Lower leg skin (tissue), 4 donors: ENCODE measurements around the gene AGO4. TPM values are rescaled to one million over a fixed set of nuclear protein-coding genes. Genes with fewer than 3 reads are reported as not detected.
A peak's percentile ranks its signal among the peaks of the same experiment; 100 is the strongest.

ENCODE experiments used
- DNase-seq, 2 donors: peaks; one replicate each; pipeline ENCODE4 v3.0.0-alpha.2; 2019; ENCODE audit warnings: low spot score in 2 of 2
- H3K4me3 ChIP-seq: fragments of 200-600 bp; sonication (generic); 2 replicates; pipeline ENCODE4 v1.5.1; 2017; ENCODE audit warnings: mild to moderate bottlenecking, low read depth; ENCODE audit not compliant: poor library complexity, severe bottlenecking
- POLR2A ChIP-seq, 2 donors: fragments of 450-650 bp; IDR thresholded peaks; one replicate each; pipeline ENCODE4 v1.6.1; 2016 to 2017; ENCODE audit warnings: antibody characterized with exemption in 2 of 2, mild to moderate bottlenecking in 1 of 2, moderate library complexity in 1 of 2
- WGBS, 2 donors: methylation state at CpG; one replicate each; pipeline ENCODE4 v1.1.5; 2018; 5-methylcytosine and 5-hydroxymethylcytosine counted together
- intact Hi-C: fragments of 100-400 bp; cut with DNase I; formaldehyde crosslinking; loops from one replicate; pipeline ENCODE4 v1.15.0; 2023; ENCODE audit warnings: low total_unique reads
- total RNA-seq, 4 donors: library from RNA; depleted of rRNA; stranded (reverse); fragments of >200 nt; gene quantifications; one replicate each; pipeline ENCODE4 v1.1.0, GENCODE V29; 2016
- TF ChIP-seq, protein P1 (sequence below), 3 donors: fragments of 450-650 bp; IDR thresholded peaks; one replicate each; pipeline ENCODE4 v1.5.1; 2016; ENCODE audit warnings: antibody characterized with exemption in 3 of 3, mild to moderate bottlenecking in 3 of 3, moderate library complexity in 2 of 3

Gene AGO4
- total RNA-seq, 4 donors from 2014 or later, result 28.1 to 40.3 (median 34.6) TPM

DNA sequence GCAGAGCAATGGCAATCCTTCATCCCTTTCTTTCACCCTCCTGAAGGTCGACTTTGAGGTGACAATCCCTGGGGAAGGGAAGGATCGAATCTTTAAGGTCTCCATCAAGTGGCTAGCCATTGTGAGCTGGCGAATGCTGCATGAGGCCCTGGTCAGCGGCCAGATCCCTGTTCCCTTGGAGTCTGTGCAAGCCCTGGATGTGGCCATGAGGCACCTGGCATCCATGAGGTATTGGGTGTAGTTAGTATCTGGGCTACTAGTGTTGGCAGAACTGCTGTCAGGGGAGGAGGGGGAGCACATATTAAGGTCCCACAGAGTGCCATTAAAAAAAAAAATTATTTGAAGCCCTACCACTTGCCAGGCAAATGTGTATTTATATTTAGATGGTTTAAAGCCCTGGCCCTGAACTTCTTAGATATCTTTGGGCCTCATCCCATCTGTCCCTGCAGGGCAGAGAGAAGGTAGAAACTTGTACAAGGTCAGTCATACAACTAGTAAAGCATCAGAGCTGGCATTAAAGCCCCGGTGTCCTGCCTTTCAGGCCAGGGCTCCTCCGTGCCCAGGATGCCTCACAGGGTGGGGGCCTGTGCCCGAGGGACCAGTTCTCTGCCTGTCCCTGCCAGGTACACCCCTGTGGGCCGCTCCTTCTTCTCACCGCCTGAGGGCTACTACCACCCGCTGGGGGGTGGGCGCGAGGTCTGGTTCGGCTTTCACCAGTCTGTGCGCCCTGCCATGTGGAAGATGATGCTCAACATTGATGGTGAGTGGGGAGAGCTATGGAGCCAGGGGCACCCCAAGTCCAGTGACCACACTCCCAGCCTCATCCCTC lies 85.4 kb downstream of the AGO4 start:
- DNase-seq, result no peak
- TF ChIP-seq POLR2A (IDR thresholded peaks at IDR 0.05), result no peak
- TF ChIP-seq, protein P1, sequence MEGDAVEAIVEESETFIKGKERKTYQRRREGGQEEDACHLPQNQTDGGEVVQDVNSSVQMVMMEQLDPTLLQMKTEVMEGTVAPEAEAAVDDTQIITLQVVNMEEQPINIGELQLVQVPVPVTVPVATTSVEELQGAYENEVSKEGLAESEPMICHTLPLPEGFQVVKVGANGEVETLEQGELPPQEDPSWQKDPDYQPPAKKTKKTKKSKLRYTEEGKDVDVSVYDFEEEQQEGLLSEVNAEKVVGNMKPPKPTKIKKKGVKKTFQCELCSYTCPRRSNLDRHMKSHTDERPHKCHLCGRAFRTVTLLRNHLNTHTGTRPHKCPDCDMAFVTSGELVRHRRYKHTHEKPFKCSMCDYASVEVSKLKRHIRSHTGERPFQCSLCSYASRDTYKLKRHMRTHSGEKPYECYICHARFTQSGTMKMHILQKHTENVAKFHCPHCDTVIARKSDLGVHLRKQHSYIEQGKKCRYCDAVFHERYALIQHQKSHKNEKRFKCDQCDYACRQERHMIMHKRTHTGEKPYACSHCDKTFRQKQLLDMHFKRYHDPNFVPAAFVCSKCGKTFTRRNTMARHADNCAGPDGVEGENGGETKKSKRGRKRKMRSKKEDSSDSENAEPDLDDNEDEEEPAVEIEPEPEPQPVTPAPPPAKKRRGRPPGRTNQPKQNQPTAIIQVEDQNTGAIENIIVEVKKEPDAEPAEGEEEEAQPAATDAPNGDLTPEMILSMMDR (IDR thresholded peaks at IDR 0.05), result no peak
- 95 to 96% methylated on average over 13 to 14 of the region's 14 CpGs for WGBS, 2 donors
- no peak overlapping the region for H3K4me3 ChIP-seq
- intact Hi-C loops, result no loop called here

GRCh38 chr1:35894183-35894582 lies 86.4 kb downstream of the AGO4 start:
- TF ChIP-seq, protein P1 (IDR thresholded peaks at IDR 0.05), result no peak
- no peak for TF ChIP-seq POLR2A (IDR thresholded peaks at IDR 0.05)
- DNase-seq, result peak in 1 of 2 donors; percentile 18
- WGBS, 2 donors, result 81 to 82% methylated on average over 6 of the region's 6 CpGs
- intact Hi-C loops, result no loop called here
- H3K4me3 ChIP-seq, result no peak overlapping the region

DNA sequence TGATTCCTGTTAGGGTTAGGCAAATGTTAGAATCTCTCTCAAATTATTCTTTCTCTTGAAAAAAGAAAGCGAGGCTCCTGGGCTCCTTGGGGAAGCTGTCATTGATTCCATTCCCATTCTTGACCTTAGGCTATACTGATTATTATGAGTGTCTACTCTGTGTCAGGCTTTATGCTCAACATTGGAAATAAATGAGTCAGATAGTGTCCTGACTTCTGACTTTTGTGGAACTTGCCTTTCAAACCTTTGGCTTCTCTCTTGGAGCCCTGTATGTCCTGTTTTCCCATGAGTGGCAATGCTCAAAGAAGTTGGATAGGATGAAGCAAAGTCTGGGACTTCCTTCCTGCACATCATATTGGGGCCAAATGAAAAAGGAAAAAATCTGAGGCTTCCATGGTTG lies 86.8 kb downstream of the AGO4 start:
- no peak overlapping the region for H3K4me3 ChIP-seq
- DNase-seq, result no peak
- intact Hi-C loops, result no loop called here
- TF ChIP-seq POLR2A (IDR thresholded peaks at IDR 0.05), result no peak
- TF ChIP-seq, protein P1 (IDR thresholded peaks at IDR 0.05), result no peak
- 79 to 95% methylated on average over 1 of the region's 1 CpG for WGBS, 2 donors

- no peak for DNase-seq
- TF ChIP-seq, protein P1 (IDR thresholded peaks at IDR 0.05), result no peak
- TF ChIP-seq POLR2A (IDR thresholded peaks at IDR 0.05), result no peak
Observed at GRCh38 chr1:35899941-35900340, 92.1 kb downstream of the AGO4 start.

GRCh38 chr1:35901235-35901634 lies 93.4 kb downstream of the AGO4 start:
- 96 to 97% methylated on average over 9 of the region's 9 CpGs for WGBS, 2 donors
- TF ChIP-seq, protein P1 (IDR thresholded peaks at IDR 0.05), result no peak
- no peak for TF ChIP-seq POLR2A (IDR thresholded peaks at IDR 0.05)
- peak in 1 of 2 donors; percentile 23 for DNase-seq
- intact Hi-C loops, result no loop called here
- no peak overlapping the region for H3K4me3 ChIP-seq

More at GRCh38 chr1:35899941-35900340, 92.1 kb downstream of the AGO4 start:
- no peak overlapping the region for H3K4me3 ChIP-seq
- intact Hi-C loops, result no loop called here
